Left forelimb (tissue), 1 donor: Measurements from ENCODE around the gene SLC6A17.

ENCODE experiments used
- DNase-seq: peaks from one replicate; pipeline ENCODE4 v3.0.0-alpha.2; 2018; ENCODE audit warnings: low spot score

SLC6A17 gene

GRCh38 chr1:110242062-110242461 lies 91.8 kb downstream of the SLC6A17 start:
- no peak for DNase-seq

GRCh38 chr1:110242731-110243130 lies 92.4 kb downstream of the SLC6A17 start:
- DNase-seq, result no peak

- no peak for DNase-seq
Measured at GRCh38 chr1:110243146-110243545, 92.9 kb downstream of the SLC6A17 start.

- no peak for DNase-seq
Measured at GRCh38 chr1:110243574-110243973, 93.3 kb downstream of the SLC6A17 start.

- no peak for DNase-seq
Measured at GRCh38 chr1:110245876-110246620, 95.8 kb downstream of the SLC6A17 start.

GRCh38 chr1:110248746-110249145 lies 98.5 kb downstream of the SLC6A17 start:
- DNase-seq, result peak; percentile 46

GRCh38 chr1:110249256-110249655 lies 99.0 kb downstream of the SLC6A17 start:
- peak; percentile 38 for DNase-seq

- DNase-seq, result peak; percentile 5
Measured at GRCh38 chr1:110250008-110250407, 99.7 kb downstream of the SLC6A17 start.

- DNase-seq, result peak; percentile 34
Measured at GRCh38 chr1:110250749-110251148, 100.5 kb downstream of the SLC6A17 start.
